ENCODE data around the gene GEMIN7. TPM values are rescaled to one million over a fixed set of nuclear protein-coding genes. Genes with fewer than 3 reads are reported as not detected.

The GEMIN7 gene
- total and polyA plus RNA-seq, 2 experiments from 2014 or later: 48.8 to 69.0 TPM

DNA sequence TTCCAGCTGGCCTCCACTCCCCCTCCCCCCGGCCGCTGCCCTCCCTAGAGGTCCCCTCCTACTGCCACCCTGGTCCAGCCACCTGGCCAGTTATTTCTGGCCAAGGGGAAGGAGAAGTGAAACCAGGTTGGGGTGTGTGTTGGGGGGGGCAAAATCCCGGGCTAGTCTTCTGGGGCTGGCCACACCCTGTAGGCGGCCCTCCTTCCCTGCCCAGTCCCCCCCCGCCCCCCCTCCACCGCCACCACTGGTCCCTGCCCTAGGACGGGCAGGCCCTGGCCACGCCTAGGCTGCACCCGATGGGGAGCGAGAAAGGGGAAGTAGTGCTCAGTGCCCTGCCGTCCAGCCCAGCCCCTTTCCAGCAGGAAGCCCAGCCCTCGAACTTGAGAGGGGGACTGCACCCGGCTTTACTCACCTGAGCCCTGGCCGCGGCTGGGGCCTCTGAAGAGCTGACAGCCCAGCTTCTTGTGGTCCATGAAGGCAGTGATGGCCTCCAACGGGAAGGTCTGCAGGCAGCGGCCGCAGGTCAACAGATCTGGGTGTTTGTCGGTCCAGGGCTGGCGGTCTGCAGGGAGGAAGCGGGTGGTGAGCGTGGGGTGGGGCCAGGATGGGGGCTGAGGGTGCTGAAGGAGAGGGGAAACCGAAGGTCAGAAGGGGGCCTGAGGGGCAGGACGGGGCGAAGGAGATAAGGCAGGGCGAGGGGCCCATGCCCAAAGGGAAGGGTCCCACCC lies 3.6 kb upstream of the GEMIN7 start:
- Histone ChIP-seq H3K79me2 (peaks cover 16% of the 10 kb centered on the region), H4K20me1 (ENCODE audit: insufficient read depth, poor library complexity, severe bottlenecking) (no peaks in the 10 kb centered on the region), H3K4me3 (peak overlapping the region; percentile 8), H3K9me2 (replicated peaks; ENCODE audit: insufficient read depth) (no peaks in the 10 kb centered on the region), H3K9me3 (ENCODE audit: low read depth) (no peaks in the 10 kb centered on the region), H3K27ac (peak overlapping the region; percentile 14), H3K36me3 (replicated peaks; ENCODE audit: insufficient read depth, low read depth) (no peaks in the 10 kb centered on the region), H2AFZ (peak overlapping the region; percentile 22), H3K4me2 (peak overlapping the region; percentile 88), H3K27me3 (no peaks in the 10 kb centered on the region), H3K4me1 (ENCODE audit: insufficient read depth) (no peaks in the 10 kb centered on the region)
- 15% methylated on average over 16 of the region's 26 CpGs for WGBS (ENCODE audit: low lambda C conversion rate, missing lambda C conversion rate)
- DNase-seq (ENCODE audit: low spot score): peak; percentile 77
- TF ChIP-seq EZH2 (IDR thresholded peaks at IDR 0.05; ENCODE audit: borderline replicate concordance) (no peak), EZH2phosphoT487 (IDR thresholded peaks at IDR 0.05; ENCODE audit: low read depth, severe bottlenecking, unreplicated experiment) (no peak)
- TF ChIP-seq, protein P1, sequence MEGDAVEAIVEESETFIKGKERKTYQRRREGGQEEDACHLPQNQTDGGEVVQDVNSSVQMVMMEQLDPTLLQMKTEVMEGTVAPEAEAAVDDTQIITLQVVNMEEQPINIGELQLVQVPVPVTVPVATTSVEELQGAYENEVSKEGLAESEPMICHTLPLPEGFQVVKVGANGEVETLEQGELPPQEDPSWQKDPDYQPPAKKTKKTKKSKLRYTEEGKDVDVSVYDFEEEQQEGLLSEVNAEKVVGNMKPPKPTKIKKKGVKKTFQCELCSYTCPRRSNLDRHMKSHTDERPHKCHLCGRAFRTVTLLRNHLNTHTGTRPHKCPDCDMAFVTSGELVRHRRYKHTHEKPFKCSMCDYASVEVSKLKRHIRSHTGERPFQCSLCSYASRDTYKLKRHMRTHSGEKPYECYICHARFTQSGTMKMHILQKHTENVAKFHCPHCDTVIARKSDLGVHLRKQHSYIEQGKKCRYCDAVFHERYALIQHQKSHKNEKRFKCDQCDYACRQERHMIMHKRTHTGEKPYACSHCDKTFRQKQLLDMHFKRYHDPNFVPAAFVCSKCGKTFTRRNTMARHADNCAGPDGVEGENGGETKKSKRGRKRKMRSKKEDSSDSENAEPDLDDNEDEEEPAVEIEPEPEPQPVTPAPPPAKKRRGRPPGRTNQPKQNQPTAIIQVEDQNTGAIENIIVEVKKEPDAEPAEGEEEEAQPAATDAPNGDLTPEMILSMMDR (IDR thresholded peaks at IDR 0.05; ENCODE audit: poor library complexity): no peak

DNA sequence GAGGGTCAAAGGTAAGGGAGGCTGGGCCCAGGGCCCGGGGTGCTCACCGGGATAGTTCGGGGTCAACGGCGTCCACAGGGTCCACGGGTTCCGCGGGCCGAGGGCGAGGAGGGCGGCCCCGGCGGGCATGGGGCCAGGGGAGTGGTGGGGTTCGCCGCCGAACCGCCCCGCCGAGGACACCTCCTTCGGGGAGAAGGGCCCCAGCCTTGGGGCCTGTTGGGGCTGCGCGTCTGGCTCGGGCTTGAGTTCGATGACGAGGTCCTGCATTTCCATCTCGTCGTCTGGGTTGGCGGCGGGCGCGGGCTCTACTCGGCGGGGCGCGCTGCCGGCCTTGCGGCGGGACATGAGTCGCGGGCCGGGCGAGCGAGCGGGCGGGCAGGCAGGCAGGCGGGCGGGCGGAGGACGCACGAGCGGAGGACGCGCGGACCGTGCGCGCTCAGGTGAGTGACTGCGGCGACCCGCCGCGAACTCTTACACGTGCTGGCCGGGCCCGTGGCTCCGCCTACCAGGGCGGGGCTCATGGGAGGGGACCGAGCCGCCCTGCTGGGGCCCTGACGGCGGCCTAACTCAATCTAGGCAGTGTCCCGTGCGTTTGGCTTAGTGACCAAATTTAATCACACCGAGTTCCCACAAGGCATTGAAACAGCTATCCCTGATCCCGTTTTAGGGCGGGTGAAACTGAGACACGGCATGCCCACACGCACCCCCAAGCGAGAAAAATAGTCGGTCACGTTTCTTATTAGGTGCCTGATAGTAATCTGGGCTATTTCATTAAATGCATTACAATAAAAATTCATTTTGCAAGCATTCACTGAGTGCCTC lies 2.8 kb upstream of the GEMIN7 start, which contains the start of gene ZNF296:
ZNF296 (minus strand) TSS at position 450 of the 822 bp plus-strand sequence; CDS start at position 345, 105 bp downstream.
- peak within 1 kb of the TSS; percentile 8 for H3K4me3 ChIP-seq
- H3K9me2 ChIP-seq (replicated peaks; ENCODE audit: insufficient read depth): no peaks in the 10 kb centered on the region
- no peak for TF ChIP-seq EZH2phosphoT487 (IDR thresholded peaks at IDR 0.05; ENCODE audit: low read depth, severe bottlenecking, unreplicated experiment)
- no peak for TF ChIP-seq EZH2 (IDR thresholded peaks at IDR 0.05; ENCODE audit: borderline replicate concordance)
- TF ChIP-seq, protein P1 (IDR thresholded peaks at IDR 0.05; ENCODE audit: poor library complexity): no peak
- H3K27ac ChIP-seq: peak within 1 kb of the TSS; percentile 14
- DNase-seq (ENCODE audit: low spot score): peak; percentile 90
- H3K4me2 ChIP-seq: peak within 1 kb of the TSS; percentile 88
- no peaks in the 10 kb centered on the region for H3K27me3 ChIP-seq
- peak within 1 kb of the TSS; percentile 23 for H2AFZ ChIP-seq
- WGBS (ENCODE audit: low lambda C conversion rate, missing lambda C conversion rate): 5% methylated on average over 28 of the region's 81 CpGs
- no peaks in the 10 kb centered on the region for H4K20me1 ChIP-seq (ENCODE audit: insufficient read depth, poor library complexity, severe bottlenecking)
- H3K36me3 ChIP-seq (replicated peaks; ENCODE audit: insufficient read depth, low read depth): no peaks in the 10 kb centered on the region
- no peaks in the 10 kb centered on the region for H3K4me1 ChIP-seq (ENCODE audit: insufficient read depth)
- peaks cover 24% of the 10 kb centered on the region for H3K79me2 ChIP-seq
- no peaks in the 10 kb centered on the region for H3K9me3 ChIP-seq (ENCODE audit: low read depth)

DNA sequence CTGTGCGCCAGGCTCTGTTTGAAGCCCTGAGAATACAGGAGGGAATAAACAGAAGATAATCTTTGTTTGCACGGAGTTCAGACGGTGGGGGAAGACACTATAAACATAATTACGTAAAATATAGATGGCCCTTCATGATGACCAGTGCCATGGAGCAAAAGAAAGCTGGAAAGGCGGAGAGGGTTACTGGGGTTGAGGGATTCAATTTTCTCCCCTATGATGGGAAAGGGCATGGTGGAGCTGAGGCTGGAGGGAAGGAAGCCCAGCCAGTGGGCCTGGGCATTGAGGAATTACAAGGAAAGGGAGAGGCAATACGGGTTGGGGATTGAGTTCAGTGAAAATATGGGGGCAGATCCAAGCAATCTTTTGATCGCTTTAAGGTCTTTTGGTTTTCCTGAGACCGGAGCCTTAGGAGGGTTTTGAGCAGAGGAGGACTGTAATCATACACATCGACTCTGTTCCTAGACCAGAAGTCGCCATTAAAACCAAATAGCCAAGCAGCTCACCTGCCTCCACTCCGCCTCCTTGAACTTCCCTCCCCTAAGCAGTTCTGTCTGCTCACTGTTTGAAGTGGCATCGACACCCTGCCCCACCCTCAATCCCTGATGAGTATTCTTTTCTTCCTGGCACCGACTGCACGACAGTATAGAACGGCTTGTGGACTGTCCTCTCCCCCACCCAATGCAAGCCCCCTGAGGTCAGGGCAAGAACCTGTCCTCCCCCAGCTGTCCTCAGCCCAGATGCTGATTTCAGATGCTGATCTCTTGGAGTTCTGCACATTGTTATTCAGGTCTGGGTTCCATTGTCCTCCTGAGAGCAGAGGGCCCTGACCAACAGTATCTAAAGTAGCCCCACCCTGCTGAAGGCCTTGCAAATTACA lies 2.0 kb upstream of the GEMIN7 start:
- Histone ChIP-seq H3K36me3 (replicated peaks; ENCODE audit: insufficient read depth, low read depth) (no peaks in the 10 kb centered on the region), H2AFZ (peak overlapping the region; percentile 23), H3K27me3 (no peaks in the 10 kb centered on the region), H3K4me3 (peak overlapping the region; percentile 8), H4K20me1 (ENCODE audit: insufficient read depth, poor library complexity, severe bottlenecking) (no peaks in the 10 kb centered on the region), H3K4me1 (ENCODE audit: insufficient read depth) (no peaks in the 10 kb centered on the region), H3K9me3 (ENCODE audit: low read depth) (no peaks in the 10 kb centered on the region), H3K27ac (no peak overlapping the region), H3K4me2 (peak overlapping the region; percentile 88), H3K9me2 (replicated peaks; ENCODE audit: insufficient read depth) (no peaks in the 10 kb centered on the region), H3K79me2 (peaks cover 32% of the 10 kb centered on the region)
- 69% methylated on average over 15 of the region's 15 CpGs for WGBS (ENCODE audit: low lambda C conversion rate, missing lambda C conversion rate)
- no peak for DNase-seq (ENCODE audit: low spot score)
- TF ChIP-seq EZH2 (IDR thresholded peaks at IDR 0.05; ENCODE audit: borderline replicate concordance) (no peak), EZH2phosphoT487 (IDR thresholded peaks at IDR 0.05; ENCODE audit: low read depth, severe bottlenecking, unreplicated experiment) (no peak)
- TF ChIP-seq, protein P1 (IDR thresholded peaks at IDR 0.05; ENCODE audit: poor library complexity): no peak
